Effector memory CD8-positive, alpha-beta T cell (primary cell): ENCODE results near the gene CPNE9.

Source experiments
- ATAC-seq: fragments of 150-1000 bp; cut with Tn5 transposase; replicated peaks from 2 replicates; pipeline ENCODE4 v1.10.0; 2021; ENCODE audit warnings: mild to moderate bottlenecking, moderate library complexity
- DNase-seq, 3 experiments: peaks; one replicate each; pipeline ENCODE4 v3.0.0; 2021
- H3K27ac Mint-ChIP-seq, 2 donors: one replicate each; pipeline ENCODE4 v1.8.0; 2022; ENCODE audit warnings: mild to moderate bottlenecking in 2 of 2, mixed read lengths in 2 of 2, moderate library complexity in 2 of 2
- H3K27me3 Mint-ChIP-seq, 2 donors: one replicate each; pipeline ENCODE4 v1.8.0; 2022; ENCODE audit warnings: mixed read lengths in 2 of 2
- H3K36me3 Mint-ChIP-seq: one replicate; pipeline ENCODE4 v1.8.0; 2022; ENCODE audit warnings: mild to moderate bottlenecking, moderate library complexity, mixed read lengths; ENCODE audit not compliant: insufficient read depth
- H3K4me1 Mint-ChIP-seq, 2 donors: one replicate each; pipeline ENCODE4 v1.8.0; 2022; ENCODE audit warnings: low read depth in 2 of 2, mixed read lengths in 2 of 2
- H3K4me3 Mint-ChIP-seq, 2 donors: one replicate each; pipeline ENCODE4 v1.8.0; 2022; ENCODE audit warnings: mild to moderate bottlenecking in 2 of 2, mixed read lengths in 2 of 2, moderate library complexity in 2 of 2
- H3K9me3 Mint-ChIP-seq, 2 donors: one replicate each; pipeline ENCODE4 v1.8.0; 2022; ENCODE audit warnings: mixed read lengths in 2 of 2

The CPNE9 gene

GRCh38 chr3:9715136-9715535 lies 11.5 kb downstream of the CPNE9 start:
- Mint-ChIP-seq H3K9me3 (no peaks in the 10 kb centered on the region), H3K27ac (no peak overlapping the region), H3K27me3 (peaks cover 0 to 8% of the 10 kb centered on the region in 2 donors), H3K36me3 (no peaks in the 10 kb centered on the region), H3K4me3 (no peak overlapping the region), H3K4me1 (peaks cover 0 to 2% of the 10 kb centered on the region in 2 donors)
- no peak for DNase-seq
- no peak for ATAC-seq

- Mint-ChIP-seq H3K36me3 (no peaks in the 10 kb centered on the region), H3K4me1 (no peaks in the 10 kb centered on the region), H3K9me3 (no peaks in the 10 kb centered on the region), H3K27ac (no peak overlapping the region), H3K27me3 (peaks cover 0 to 8% of the 10 kb centered on the region in 2 donors), H3K4me3 (no peak overlapping the region)
- DNase-seq (peak in 1 of 3 experiments; percentile 19), ATAC-seq (peak; percentile 61)
Measured at GRCh38 chr3:9715764-9716437, 12.3 kb downstream of the CPNE9 start.

GRCh38 chr3:9716801-9717555 lies 13.3 kb downstream of the CPNE9 start:
- Mint-ChIP-seq H3K4me1 (no peaks in the 10 kb centered on the region), H3K9me3 (no peaks in the 10 kb centered on the region), H3K27me3 (peaks cover 0 to 8% of the 10 kb centered on the region in 2 donors), H3K36me3 (no peaks in the 10 kb centered on the region), H3K27ac (no peak overlapping the region), H3K4me3 (no peak overlapping the region)
- ATAC-seq, result no peak
- no peak for DNase-seq

- no peaks in the 10 kb centered on the region for H3K9me3 Mint-ChIP-seq
- no peaks in the 10 kb centered on the region for H3K36me3 Mint-ChIP-seq
- H3K27ac Mint-ChIP-seq, result no peak overlapping the region
- H3K4me1 Mint-ChIP-seq, result no peaks in the 10 kb centered on the region
- ATAC-seq (no peak), DNase-seq (no peak)
- no peak overlapping the region for H3K4me3 Mint-ChIP-seq
- peaks cover 3 to 9% of the 10 kb centered on the region in 2 donors for H3K27me3 Mint-ChIP-seq
Measured at GRCh38 chr3:9717563-9717962, 13.9 kb downstream of the CPNE9 start.

- Mint-ChIP-seq H3K9me3 (no peaks in the 10 kb centered on the region), H3K36me3 (no peaks in the 10 kb centered on the region), H3K4me3 (no peak overlapping the region), H3K4me1 (no peaks in the 10 kb centered on the region), H3K27me3 (peaks cover 9 to 11% of the 10 kb centered on the region in 2 donors), H3K27ac (no peak overlapping the region)
- ATAC-seq (no peak), DNase-seq (no peak)
Measured at GRCh38 chr3:9718118-9718517, 14.5 kb downstream of the CPNE9 start.

- Mint-ChIP-seq H3K4me1 (no peaks in the 10 kb centered on the region), H3K27me3 (peaks cover 9 to 12% of the 10 kb centered on the region in 2 donors), H3K27ac (no peak overlapping the region), H3K9me3 (no peaks in the 10 kb centered on the region), H3K36me3 (no peaks in the 10 kb centered on the region), H3K4me3 (no peak overlapping the region)
- ATAC-seq (no peak), DNase-seq (no peak)
Measured at GRCh38 chr3:9721015-9721699, 17.5 kb downstream of the CPNE9 start.

- ATAC-seq, result no peak
- H3K27me3 Mint-ChIP-seq, result peaks cover 9 to 12% of the 10 kb centered on the region in 2 donors
- no peak overlapping the region for H3K4me3 Mint-ChIP-seq
- DNase-seq, result no peak
- H3K36me3 Mint-ChIP-seq, result no peaks in the 10 kb centered on the region
- no peak overlapping the region for H3K27ac Mint-ChIP-seq
- no peaks in the 10 kb centered on the region for H3K9me3 Mint-ChIP-seq
- H3K4me1 Mint-ChIP-seq, result peaks cover 1 to 2% of the 10 kb centered on the region in 2 donors
Measured at GRCh38 chr3:9721700-9722060, 18.0 kb downstream of the CPNE9 start.

- Mint-ChIP-seq H3K4me3 (no peak overlapping the region), H3K27me3 (peaks cover 9 to 12% of the 10 kb centered on the region in 2 donors), H3K9me3 (no peaks in the 10 kb centered on the region), H3K27ac (no peak overlapping the region), H3K36me3 (peaks cover 2% of the 10 kb centered on the region), H3K4me1 (peaks cover 19 to 24% of the 10 kb centered on the region in 2 donors)
- no peak for ATAC-seq
- DNase-seq, result no peak
Measured at GRCh38 chr3:9725775-9726515, 22.3 kb downstream of the CPNE9 start.

GRCh38 chr3:9727041-9727595 lies 23.5 kb downstream of the CPNE9 start:
- DNase-seq (peak; percentile 40 to 48 (median 46)), ATAC-seq (peak; percentile 21)
- Mint-ChIP-seq H3K9me3 (no peaks in the 10 kb centered on the region), H3K36me3 (peaks cover 13% of the 10 kb centered on the region), H3K4me1 (peaks cover 20 to 25% of the 10 kb centered on the region in 2 donors), H3K27ac (peak overlapping the region; percentile 1 to 42), H3K4me3 (peak overlapping the region; percentile 47 to 61), H3K27me3 (peaks cover 9 to 12% of the 10 kb centered on the region in 2 donors)

- DNase-seq (no peak), ATAC-seq (no peak)
- peaks cover 26 to 30% of the 10 kb centered on the region in 2 donors for H3K4me1 Mint-ChIP-seq
- peaks cover 16% of the 10 kb centered on the region for H3K36me3 Mint-ChIP-seq
- H3K9me3 Mint-ChIP-seq, result no peaks in the 10 kb centered on the region
- peaks cover 5 to 10% of the 10 kb centered on the region in 2 donors for H3K27me3 Mint-ChIP-seq
- H3K27ac Mint-ChIP-seq, result peak overlapping the region; percentile 1 to 42
- H3K4me3 Mint-ChIP-seq, result peak overlapping the region in 1 of 2 donors; percentile 47
Measured at GRCh38 chr3:9727743-9728142, 24.1 kb downstream of the CPNE9 start.

GRCh38 chr3:9729419-9729818 lies 25.8 kb downstream of the CPNE9 start:
- ATAC-seq (no peak), DNase-seq (no peak)
- no peaks in the 10 kb centered on the region for H3K9me3 Mint-ChIP-seq
- H3K4me1 Mint-ChIP-seq, result peaks cover 41 to 46% of the 10 kb centered on the region in 2 donors
- H3K4me3 Mint-ChIP-seq, result no peak overlapping the region
- H3K27ac Mint-ChIP-seq, result peak overlapping the region; percentile 3 to 95
- peaks cover 0 to 3% of the 10 kb centered on the region in 2 donors for H3K27me3 Mint-ChIP-seq
- H3K36me3 Mint-ChIP-seq, result peaks cover 21% of the 10 kb centered on the region

GRCh38 chr3:9730657-9731205 lies 27.1 kb downstream of the CPNE9 start:
- peak overlapping the region; percentile 91 for H3K4me3 Mint-ChIP-seq
- H3K4me1 Mint-ChIP-seq, result peaks cover 43 to 48% of the 10 kb centered on the region in 2 donors
- peak; percentile 25 for ATAC-seq
- H3K9me3 Mint-ChIP-seq, result no peaks in the 10 kb centered on the region
- H3K27ac Mint-ChIP-seq, result peak overlapping the region; percentile 89 to 95
- H3K36me3 Mint-ChIP-seq, result peaks cover 34% of the 10 kb centered on the region
- no peak for DNase-seq
- no peaks in the 10 kb centered on the region for H3K27me3 Mint-ChIP-seq
